OCI-LY1 (cell line): ENCODE data around the gene TCF25.

Source experiments
- CTCF ChIP-seq: fragments of 200-600 bp; sonication (generic), shearing (Covaris generic); IDR thresholded peaks from 2 replicates; pipeline ENCODE4 v1.5.1; 2017; ENCODE audit warnings: mild to moderate bottlenecking, antibody characterized with exemption, low read length, moderate library complexity, mixed read lengths
- EZH2 ChIP-seq: fragments of 200-600 bp; sonication (generic), shearing (Covaris generic); IDR thresholded peaks from 2 replicates; pipeline ENCODE4 v1.8.0; 2017; ENCODE audit warnings: borderline replicate concordance, mixed run types, mild to moderate bottlenecking, antibody characterized with exemption, low read length, moderate library complexity, mixed read lengths

- TF ChIP-seq CTCF (no peak), EZH2 (no peak)
Observed at GRCh38 chr16:89953671-89954406, 80.4 kb downstream of the TCF25 start.
